GM23248 (cell line): ENCODE data around the gene PCF11.

Experiments
- EZH2 ChIP-seq: fragments of 200-600 bp; sonication (generic); IDR thresholded peaks from 2 replicates; pipeline ENCODE4 v1.6.1; 2018; ENCODE audit warnings: antibody characterized with exemption, mild to moderate bottlenecking; ENCODE audit not compliant: insufficient read depth, poor library complexity, severe bottlenecking
- EZH2phosphoT487 ChIP-seq: fragments of 200-600 bp; sonication (generic); IDR thresholded peaks from 2 replicates; pipeline ENCODE4 v1.6.1; 2018; ENCODE audit warnings: antibody characterized with exemption, moderate library complexity, mild to moderate bottlenecking, low read depth; ENCODE audit not compliant: insufficient read depth

- TF ChIP-seq EZH2 (no peak), EZH2phosphoT487 (no peak)
Observed at GRCh38 chr11:83158965-83159901, 2.3 kb downstream of the PCF11 start.
